HCT116 (cell line): Measurements from ENCODE around the gene ZSCAN29. TPM values are rescaled to one million over a fixed set of nuclear protein-coding genes. Genes with fewer than 3 reads are reported as not detected.
A peak's percentile ranks its signal among the peaks of the same experiment; 100 is the strongest.

Experiments
- ATAC-seq: fragments of 200-7000 bp; cut with Tn5 transposase; 2 replicates; pipeline ENCODE4 v1.9.1; 2020; ENCODE audit warnings: mild to moderate bottlenecking, moderate library complexity
- BruUV-seq: library from RNA; stranded (reverse); fragments of 400-500 nt; replicated peaks from 2 replicates; lab custom pipeline; 2021; lab: Mats Ljungman, UMichigan
- CTCF ChIA-PET: fragments of 300-600 bp; sonication (Branson Sonifier 250); formaldehyde crosslinking; loops from one replicate; lab custom pipeline; 2021; ENCODE audit warnings: antibody characterized with exemption; lab: Charles Lee
- POLR2A ChIA-PET: fragments of 300-600, 350-600 bp; sonication (Branson Sonifier 250); formaldehyde crosslinking; loops from one replicate; lab custom pipeline; 2021; ENCODE audit warnings: antibody characterized with exemption; lab: Charles Lee
- RAD21 ChIA-PET, 2 experiments: fragments of 300-600 bp; sonication (Branson Sonifier 250); formaldehyde crosslinking; loops; one replicate each; lab custom pipeline; 2023; ENCODE audit warnings: low total read pairs in 2 of 2; ENCODE audit not compliant: uncharacterized antibody in 2 of 2, unreplicated experiment in 2 of 2, low non-redundant PET in 1 of 2; lab: Charles Lee
- DNase-seq: peaks from one replicate; pipeline ENCODE4 v3.0.0-alpha.2; 2010; ENCODE audit warnings: low read depth, low spot score
- H2AFZ ChIP-seq: fragments of 200-600 bp; shearing (Covaris generic), sonication (generic); 2 replicates; pipeline ENCODE4 v1.6.1; 2017; ENCODE audit warnings: low read depth, mixed run types, mixed read lengths, antibody characterized with exemption, low read length; ENCODE audit not compliant: poor library complexity, severe bottlenecking
- H3K27ac ChIP-seq: 2 replicates; pipeline ENCODE4 v1.5.1; 2012; ENCODE audit warnings: low read depth, low read length
- H3K27me3 ChIP-seq: fragments of 200-600 bp; sonication (generic); 2 replicates; pipeline ENCODE4 v1.6.1; 2016; ENCODE audit warnings: mixed run types, low read length, mixed read lengths; ENCODE audit not compliant: insufficient read depth
- H3K36me3 ChIP-seq, 2 experiments: fragments of 200-500 bp in 1 of 2; fragments of 200-600 bp in 1 of 2; sonication (Bioruptor generic) in 1 of 2; sonication (generic) in 1 of 2; 2 replicates each; pipeline versions ENCODE4 v1.5.1 to v1.6.1; 2014 to 2016; ENCODE audit warnings: low read length in 2 of 2, inconsistent platforms in 1 of 2, mixed read lengths in 1 of 2, mixed run types in 1 of 2; ENCODE audit not compliant: insufficient read depth in 2 of 2, control insufficient read depth in 1 of 2
- H3K4me1 ChIP-seq, 2 experiments: fragments of 200-600 bp in 1 of 2; sonication (generic) in 1 of 2; 2 replicates each; pipeline versions ENCODE4 v1.5.1 to v1.6.1; 2012 to 2017; ENCODE audit warnings: low read length in 2 of 2, inconsistent platforms in 1 of 2, mild to moderate bottlenecking in 1 of 2, mixed read lengths in 1 of 2, mixed run types in 1 of 2, moderate library complexity in 1 of 2; ENCODE audit not compliant: insufficient read depth in 2 of 2, control insufficient read depth in 1 of 2
- H3K4me2 ChIP-seq: fragments of 200-600 bp; sonication (generic); 2 replicates; pipeline ENCODE4 v1.6.1; 2017; ENCODE audit warnings: mixed run types, low read length, mixed read lengths
- H3K4me3 ChIP-seq, 2 experiments: fragments of 200-600 bp in 1 of 2; sonication (generic) in 1 of 2; replicated peaks in 1 of 2; 2 replicates each; pipeline ENCODE4 v1.5.1; 2011 to 2016; ENCODE audit warnings: low read length in 2 of 2, control low read depth in 1 of 2, low read depth in 1 of 2, mild to moderate bottlenecking in 1 of 2, mixed read lengths in 1 of 2, mixed run types in 1 of 2
- H3K79me2 ChIP-seq: fragments of 200-600 bp; sonication (generic); 2 replicates; pipeline ENCODE4 v1.6.1; 2017; ENCODE audit warnings: mild to moderate bottlenecking, mixed run types, low read length, moderate library complexity, mixed read lengths; ENCODE audit not compliant: insufficient read depth
- H3K9ac ChIP-seq: fragments of 200-600 bp; sonication (generic); 2 replicates; pipeline ENCODE4 v1.6.1; 2016; ENCODE audit warnings: low read length, mixed read lengths
- H3K9me2 ChIP-seq: fragments of 200-600 bp; sonication (generic), shearing (Covaris generic); 2 replicates; pipeline ENCODE4 v1.6.1; 2017; ENCODE audit warnings: mixed run types, mild to moderate bottlenecking, moderate library complexity; ENCODE audit not compliant: insufficient read depth
- H3K9me3 ChIP-seq, 2 experiments: fragments of 200-500 bp in 1 of 2; fragments of 200-600 bp in 1 of 2; sonication (Bioruptor generic) in 1 of 2; sonication (generic) in 1 of 2; 2 replicates each; pipeline ENCODE4 v1.6.1; 2014 to 2017; ENCODE audit warnings: low read length in 2 of 2, mixed read lengths in 2 of 2, inconsistent platforms in 1 of 2, low read depth in 1 of 2, mild to moderate bottlenecking in 1 of 2, mixed run types in 1 of 2, moderate library complexity in 1 of 2; ENCODE audit not compliant: control insufficient read depth in 1 of 2, insufficient read depth in 1 of 2
- H4K20me1 ChIP-seq: fragments of 200-600 bp; sonication (generic), shearing (Covaris generic); 2 replicates; pipeline ENCODE4 v1.6.1; 2017; ENCODE audit warnings: mixed run types, mild to moderate bottlenecking, moderate library complexity; ENCODE audit not compliant: insufficient read depth
- CBX3 ChIP-seq: IDR thresholded peaks from 2 replicates; pipeline ENCODE4 v1.6.1; 2012; ENCODE audit warnings: low read depth
- EGR1 ChIP-seq: IDR thresholded peaks from 2 replicates; pipeline ENCODE4 v1.6.1; 2012; ENCODE audit warnings: low read depth
- ELF1 ChIP-seq: IDR thresholded peaks from 2 replicates; pipeline ENCODE4 v1.6.1; 2012; ENCODE audit warnings: low read depth, borderline replicate concordance
- EZH2 ChIP-seq: fragments of 200-600 bp; sonication (generic); IDR thresholded peaks from 2 replicates; pipeline ENCODE4 v1.6.1; 2017; ENCODE audit warnings: antibody characterized with exemption, mixed run types
- EZH2phosphoT487 ChIP-seq: fragments of 200-600 bp; IDR thresholded peaks from 2 replicates; pipeline ENCODE4 v1.6.1; 2018; ENCODE audit warnings: antibody characterized with exemption, borderline replicate concordance
- POLR2A ChIP-seq: IDR thresholded peaks from 2 replicates; pipeline ENCODE4 v1.7.0; 2011; ENCODE audit warnings: borderline replicate concordance; ENCODE audit not compliant: insufficient read depth, insufficient read length; ENCODE audit errors: extremely low read depth
- POLR2AphosphoS5 ChIP-seq: IDR thresholded peaks from 2 replicates; pipeline ENCODE4 v1.6.1; 2011; ENCODE audit warnings: mild to moderate bottlenecking, low read depth, low read length, moderate library complexity
- RAD21 ChIP-seq: IDR thresholded peaks from 2 replicates; pipeline ENCODE4 v1.6.1; 2012; ENCODE audit warnings: low read depth, mild to moderate bottlenecking
- SIN3A ChIP-seq: IDR thresholded peaks from 2 replicates; pipeline ENCODE4 v1.6.1; 2012; ENCODE audit warnings: low read depth
- SP1 ChIP-seq: IDR thresholded peaks from 2 replicates; pipeline ENCODE4 v1.6.1; 2012; ENCODE audit warnings: low read depth
- SRF ChIP-seq: IDR thresholded peaks from 2 replicates; pipeline ENCODE4 v1.6.1; 2012; ENCODE audit warnings: low read depth
- TCF7L2 ChIP-seq: IDR thresholded peaks from 2 replicates; pipeline ENCODE4 v1.7.0; 2011; ENCODE audit warnings: borderline replicate concordance, inconsistent platforms; ENCODE audit not compliant: insufficient read depth, insufficient read length; ENCODE audit errors: extremely low read depth
- YY1 ChIP-seq: IDR thresholded peaks from 2 replicates; pipeline ENCODE4 v1.6.1; 2011; ENCODE audit warnings: low read length, low read depth, moderate library complexity, mild to moderate bottlenecking; ENCODE audit not compliant: insufficient replicate concordance; ENCODE audit errors: extremely low read depth
- ZFX ChIP-seq: fragments of 450-650 bp; IDR thresholded peaks from 2 replicates; pipeline ENCODE4 v1.6.1; 2017
- ZNF274 ChIP-seq: fragments of 200-500 bp; sonication (Bioruptor generic); IDR thresholded peaks from 2 replicates; pipeline ENCODE4 v1.6.1; 2014; ENCODE audit warnings: mild to moderate bottlenecking, low read depth, low read length, inconsistent platforms
- intact Hi-C: fragments of 100-400 bp; cut with micrococcal nuclease; formaldehyde crosslinking; loops from 2 replicates; pipeline ENCODE4 v1.10.0; 2022
- total RNA-seq: library from RNA; stranded (reverse); gene quantifications from one replicate; pipeline ENCODE4 v1.2.1, GENCODE V29; 2021; ENCODE audit not compliant: unreplicated experiment
- TF ChIP-seq, protein P1 (sequence below): IDR thresholded peaks from 2 replicates; pipeline ENCODE4 v1.6.1; 2012
- TF ChIP-seq, protein P2 (sequence below): IDR thresholded peaks from 2 replicates; pipeline ENCODE4 v1.6.1; 2012; ENCODE audit warnings: low read depth
- TF ChIP-seq, protein P3 (sequence below), 3 experiments: fragments of 200-600 bp in 1 of 3; sonication (generic) in 1 of 3; IDR thresholded peaks in 2 of 3; conservative IDR thresholded peaks in 1 of 3; 2 replicates each; pipeline ENCODE4 v1.5.1; 2012 to 2017; ENCODE audit warnings: low read depth in 2 of 3, low read length in 2 of 3, antibody characterized with exemption in 1 of 3, borderline replicate concordance in 1 of 3, control low read depth in 1 of 3, mild to moderate bottlenecking in 1 of 3, mixed read lengths in 1 of 3, mixed run types in 1 of 3, moderate library complexity in 1 of 3; ENCODE audit not compliant: insufficient read depth in 1 of 3
- TF ChIP-seq, protein P4 (sequence below): IDR thresholded peaks from 2 replicates; pipeline ENCODE4 v1.6.1; 2012

The ZSCAN29 gene
- total RNA-seq, 1 experiment from 2014 or later = 27.3 TPM

DNA sequence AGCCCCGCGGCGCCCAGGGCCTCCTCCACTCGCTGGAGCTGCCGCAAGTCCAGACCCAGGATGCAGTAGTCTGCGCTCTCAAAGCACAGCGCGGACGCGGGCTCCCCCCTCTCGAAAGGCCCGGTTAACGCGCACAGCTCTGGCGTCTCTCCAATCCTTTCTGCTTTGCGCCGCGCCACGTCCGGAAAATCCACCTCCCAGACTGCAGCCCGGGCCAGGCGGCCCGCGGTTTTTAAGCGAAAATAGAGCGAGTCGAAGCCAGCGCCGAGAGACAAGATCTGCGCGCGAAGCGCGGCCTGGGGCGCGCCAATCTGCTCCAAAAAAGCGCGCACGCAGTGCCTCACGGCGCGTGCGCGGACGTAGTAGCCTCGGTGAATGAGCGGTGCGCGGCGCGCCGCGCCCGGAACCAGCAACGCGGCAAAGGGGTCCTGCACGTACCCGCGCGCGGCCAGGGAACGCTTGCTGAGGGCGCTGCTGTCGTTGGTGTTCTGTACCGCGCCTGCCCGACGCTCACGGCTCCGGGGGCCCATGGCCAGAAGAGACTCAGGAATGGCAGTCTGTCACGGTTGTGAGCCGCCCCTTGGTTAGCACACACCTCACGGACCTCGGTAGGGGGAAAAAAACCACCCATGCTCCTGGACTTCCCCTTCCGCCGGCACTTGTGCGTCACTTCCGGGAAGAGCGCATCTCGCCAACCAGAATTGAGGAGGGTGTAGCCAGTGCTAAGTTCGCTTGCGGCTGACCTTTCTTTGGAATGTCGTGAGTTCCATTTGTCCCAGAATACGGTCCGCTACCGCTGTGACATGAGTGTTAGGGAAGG is 40.7 kb downstream of the ZSCAN29 start, which contains the start of gene LCMT2:
TSS of gene LCMT2 (minus strand) at position 614 of the 820 bp plus-strand sequence. CDS start at position 530, 84 bp downstream.
- Histone ChIP-seq H3K36me3 (no peaks in the 10 kb centered on the region), H3K9ac (peak within 1 kb of the TSS; percentile 67), H2AFZ (no peak within 1 kb of the TSS), H3K4me2 (peak within 1 kb of the TSS; percentile 61), H3K27me3 (no peaks in the 10 kb centered on the region), H3K4me1 (peaks cover 4 to 14% of the 10 kb centered on the region in 2 experiments; a peak in 3 of 4 replicates), H4K20me1 (no peaks in the 10 kb centered on the region), H3K4me3 (peak within 1 kb of the TSS; percentile 64 to 70), H3K27ac (peak within 1 kb of the TSS; percentile 65), H3K9me2 (no peaks in the 10 kb centered on the region), H3K79me2 (peaks cover 10% of the 10 kb centered on the region; the same call in 1 of the 2 replicates), H3K9me3 (no peaks in the 10 kb centered on the region)
- TF ChIP-seq TCF7L2 (no peak), ZFX (peak; percentile 61; the same call in 1 of the 2 replicates), EZH2phosphoT487 (no peak), SIN3A (no peak), POLR2A (peak; percentile 76), POLR2AphosphoS5 (peak; percentile 70), RAD21 (no peak), SRF (no peak), EZH2 (no peak), EGR1 (no peak), ELF1 (peak; percentile 66), YY1 (no peak), CBX3 (no peak), SP1 (0 out of 2 replicates have a peak, but pooled peaks have one; percentile 25), ZNF274 (no peak)
- TF ChIP-seq, protein P1, sequence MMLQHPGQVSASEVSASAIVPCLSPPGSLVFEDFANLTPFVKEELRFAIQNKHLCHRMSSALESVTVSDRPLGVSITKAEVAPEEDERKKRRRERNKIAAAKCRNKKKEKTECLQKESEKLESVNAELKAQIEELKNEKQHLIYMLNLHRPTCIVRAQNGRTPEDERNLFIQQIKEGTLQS = no peak
- TF ChIP-seq, protein P2, sequence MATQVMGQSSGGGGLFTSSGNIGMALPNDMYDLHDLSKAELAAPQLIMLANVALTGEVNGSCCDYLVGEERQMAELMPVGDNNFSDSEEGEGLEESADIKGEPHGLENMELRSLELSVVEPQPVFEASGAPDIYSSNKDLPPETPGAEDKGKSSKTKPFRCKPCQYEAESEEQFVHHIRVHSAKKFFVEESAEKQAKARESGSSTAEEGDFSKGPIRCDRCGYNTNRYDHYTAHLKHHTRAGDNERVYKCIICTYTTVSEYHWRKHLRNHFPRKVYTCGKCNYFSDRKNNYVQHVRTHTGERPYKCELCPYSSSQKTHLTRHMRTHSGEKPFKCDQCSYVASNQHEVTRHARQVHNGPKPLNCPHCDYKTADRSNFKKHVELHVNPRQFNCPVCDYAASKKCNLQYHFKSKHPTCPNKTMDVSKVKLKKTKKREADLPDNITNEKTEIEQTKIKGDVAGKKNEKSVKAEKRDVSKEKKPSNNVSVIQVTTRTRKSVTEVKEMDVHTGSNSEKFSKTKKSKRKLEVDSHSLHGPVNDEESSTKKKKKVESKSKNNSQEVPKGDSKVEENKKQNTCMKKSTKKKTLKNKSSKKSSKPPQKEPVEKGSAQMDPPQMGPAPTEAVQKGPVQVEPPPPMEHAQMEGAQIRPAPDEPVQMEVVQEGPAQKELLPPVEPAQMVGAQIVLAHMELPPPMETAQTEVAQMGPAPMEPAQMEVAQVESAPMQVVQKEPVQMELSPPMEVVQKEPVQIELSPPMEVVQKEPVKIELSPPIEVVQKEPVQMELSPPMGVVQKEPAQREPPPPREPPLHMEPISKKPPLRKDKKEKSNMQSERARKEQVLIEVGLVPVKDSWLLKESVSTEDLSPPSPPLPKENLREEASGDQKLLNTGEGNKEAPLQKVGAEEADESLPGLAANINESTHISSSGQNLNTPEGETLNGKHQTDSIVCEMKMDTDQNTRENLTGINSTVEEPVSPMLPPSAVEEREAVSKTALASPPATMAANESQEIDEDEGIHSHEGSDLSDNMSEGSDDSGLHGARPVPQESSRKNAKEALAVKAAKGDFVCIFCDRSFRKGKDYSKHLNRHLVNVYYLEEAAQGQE = no peak
- TF ChIP-seq, protein P3, sequence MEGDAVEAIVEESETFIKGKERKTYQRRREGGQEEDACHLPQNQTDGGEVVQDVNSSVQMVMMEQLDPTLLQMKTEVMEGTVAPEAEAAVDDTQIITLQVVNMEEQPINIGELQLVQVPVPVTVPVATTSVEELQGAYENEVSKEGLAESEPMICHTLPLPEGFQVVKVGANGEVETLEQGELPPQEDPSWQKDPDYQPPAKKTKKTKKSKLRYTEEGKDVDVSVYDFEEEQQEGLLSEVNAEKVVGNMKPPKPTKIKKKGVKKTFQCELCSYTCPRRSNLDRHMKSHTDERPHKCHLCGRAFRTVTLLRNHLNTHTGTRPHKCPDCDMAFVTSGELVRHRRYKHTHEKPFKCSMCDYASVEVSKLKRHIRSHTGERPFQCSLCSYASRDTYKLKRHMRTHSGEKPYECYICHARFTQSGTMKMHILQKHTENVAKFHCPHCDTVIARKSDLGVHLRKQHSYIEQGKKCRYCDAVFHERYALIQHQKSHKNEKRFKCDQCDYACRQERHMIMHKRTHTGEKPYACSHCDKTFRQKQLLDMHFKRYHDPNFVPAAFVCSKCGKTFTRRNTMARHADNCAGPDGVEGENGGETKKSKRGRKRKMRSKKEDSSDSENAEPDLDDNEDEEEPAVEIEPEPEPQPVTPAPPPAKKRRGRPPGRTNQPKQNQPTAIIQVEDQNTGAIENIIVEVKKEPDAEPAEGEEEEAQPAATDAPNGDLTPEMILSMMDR (IDR thresholded peaks at IDR 0.05 in 2 of 3, conservative IDR thresholded peaks at IDR 0.05 in 1 of 3; ENCODE audit: borderline replicate concordance in 1 of 3, insufficient read depth in 1 of 3, low read depth in 2 of 3, low read length in 2 of 3) = no peak
- TF ChIP-seq, protein P4, sequence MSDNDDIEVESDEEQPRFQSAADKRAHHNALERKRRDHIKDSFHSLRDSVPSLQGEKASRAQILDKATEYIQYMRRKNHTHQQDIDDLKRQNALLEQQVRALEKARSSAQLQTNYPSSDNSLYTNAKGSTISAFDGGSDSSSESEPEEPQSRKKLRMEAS = peak; percentile 75
- ATAC-seq = peak; percentile 93
- TSS peak; percentile 65 for BruUV-seq
- ChIA-PET CTCF (no interaction called here), POLR2A (no interaction called here), RAD21 (no interaction called here)
- intact Hi-C loops = no loop called here
- DNase-seq = peak; percentile 81
